OCI-LY7 (cell line): ENCODE results near the gene CACNB1.

ENCODE experiments used
- CTCF ChIP-seq: fragments of 200-600 bp; sonication (generic); conservative IDR thresholded peaks from 2 replicates; pipeline ENCODE4 v1.5.1; 2014; ENCODE audit warnings: mild to moderate bottlenecking, antibody characterized with exemption, low read length, moderate library complexity, mixed read lengths
- EZH2phosphoT487 ChIP-seq: fragments of 200-600 bp; sonication (generic); IDR thresholded peaks from 2 replicates; pipeline ENCODE4 v1.6.1; 2018; ENCODE audit warnings: low read depth, borderline replicate concordance, mild to moderate bottlenecking, mixed run types, antibody characterized with exemption, low read length, moderate library complexity, mixed read lengths

GRCh38 chr17:39150104-39150634, 47.3 kb downstream of the CACNB1 start:
- TF ChIP-seq CTCF (peak; percentile 57), EZH2phosphoT487 (no peak)
